HG03558 (cell line): Measurements from ENCODE around the gene SERPINB10.
"Not testable (repeated sequence)": the region's sequence is repeated elsewhere in the genome, so short reads cannot be mapped to it uniquely, and the experiment has no call there.

Source experiments
- ATAC-seq: cut with Tn5 transposase; IDR thresholded peaks from one replicate; pipeline ENCODE4 v1.9.1; 2021; ENCODE audit warnings: moderate number of reproducible peaks; ENCODE audit not compliant: unreplicated experiment; ENCODE audit errors: extremely low read depth

The SERPINB10 gene

DNA sequence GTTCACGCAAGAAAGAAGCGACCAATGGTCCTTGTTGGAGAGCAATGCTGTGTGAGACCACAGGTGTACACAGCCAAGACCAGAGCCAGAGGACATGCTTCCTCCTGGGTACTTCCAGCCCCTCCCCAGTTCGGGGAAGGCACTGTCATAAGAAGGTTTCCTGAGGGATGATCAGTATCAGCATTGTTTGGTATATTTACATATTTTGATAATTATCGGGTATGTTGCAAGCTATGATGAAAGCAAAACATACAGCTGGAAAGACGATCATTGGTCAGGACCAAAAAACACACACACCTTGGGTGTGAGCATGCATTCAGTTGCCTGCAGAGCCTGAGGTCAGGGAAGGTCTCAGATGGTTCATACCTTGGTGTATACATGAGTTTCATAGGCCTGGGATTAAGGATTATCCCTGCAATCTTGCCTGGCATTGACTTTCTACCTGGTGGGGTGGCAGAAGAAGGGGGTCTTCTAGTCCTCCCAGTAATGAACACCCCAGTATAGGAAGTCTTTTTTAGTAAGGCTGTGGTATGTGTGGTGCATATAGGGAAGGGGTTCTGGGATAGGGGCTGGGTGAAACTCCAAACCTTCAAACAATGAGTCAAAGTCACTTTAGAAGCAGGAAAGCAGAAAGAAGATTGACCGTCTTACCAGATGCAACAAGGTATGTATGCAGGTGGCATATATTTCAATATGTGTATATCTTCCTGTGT is 17.4 kb upstream of the SERPINB10 start:
- no peak for ATAC-seq

- ATAC-seq = no peak
These were observed 16.8 kb upstream of the SERPINB10 start for GRCh38 chr18:63890950-63891304.

DNA sequence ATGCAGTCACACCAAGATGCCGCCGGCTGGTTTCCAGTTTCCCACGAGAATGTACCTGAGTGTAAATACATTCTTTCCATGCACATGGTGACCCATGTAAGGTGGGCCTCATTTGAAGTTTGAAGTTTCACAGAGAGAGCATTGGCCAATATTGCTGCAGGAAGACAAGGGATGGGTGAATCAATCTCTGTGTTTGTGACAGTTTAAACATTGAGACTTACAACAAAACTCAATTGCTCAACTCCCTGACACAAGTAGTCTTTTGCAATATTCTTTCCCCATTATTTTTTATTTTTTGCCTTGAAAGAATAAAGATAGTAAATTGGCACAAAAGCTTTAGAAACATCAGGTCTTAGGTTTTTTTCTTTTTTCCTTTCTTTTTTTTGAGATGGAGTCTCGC is 15.2 kb upstream of the SERPINB10 start:
- ATAC-seq = no peak

GRCh38 chr18:63894106-63894772 is 13.5 kb upstream of the SERPINB10 start:
- no peak for ATAC-seq

DNA sequence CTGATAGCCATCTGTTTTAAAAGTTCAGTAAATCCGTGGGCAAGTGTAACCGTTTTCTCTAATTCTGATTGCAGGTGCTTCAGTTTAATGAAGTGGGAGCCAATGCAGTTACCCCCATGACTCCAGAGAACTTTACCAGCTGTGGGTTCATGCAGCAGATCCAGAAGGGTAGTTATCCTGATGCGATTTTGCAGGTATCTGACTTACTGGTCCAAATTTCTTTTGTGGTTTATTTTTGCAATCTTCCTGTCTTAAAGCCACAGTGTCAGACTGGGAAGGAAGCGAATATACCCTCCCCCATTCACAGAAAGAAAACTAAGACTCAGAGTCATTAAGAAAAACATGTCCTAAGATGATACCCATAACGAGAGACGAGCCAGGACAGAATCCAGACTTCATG is 12.6 kb upstream of the SERPINB10 start:
- no peak for ATAC-seq

DNA sequence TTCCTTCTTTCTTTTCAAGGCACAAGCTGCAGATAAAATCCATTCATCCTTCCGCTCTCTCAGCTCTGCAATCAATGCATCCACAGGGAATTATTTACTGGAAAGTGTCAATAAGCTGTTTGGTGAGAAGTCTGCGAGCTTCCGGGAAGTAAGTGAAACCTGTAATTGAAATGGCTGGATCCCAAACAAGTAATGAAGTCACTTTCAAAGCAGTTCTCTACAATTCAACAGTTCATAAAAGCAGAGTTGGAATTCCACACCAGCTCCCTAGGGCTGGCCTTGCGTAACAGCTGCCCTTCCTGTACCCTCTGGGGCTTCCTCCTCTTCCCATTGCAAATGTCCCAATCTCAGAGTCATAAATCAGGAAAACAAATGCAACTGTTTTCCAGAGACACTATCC is 10.7 kb upstream of the SERPINB10 start:
- no peak for ATAC-seq

DNA sequence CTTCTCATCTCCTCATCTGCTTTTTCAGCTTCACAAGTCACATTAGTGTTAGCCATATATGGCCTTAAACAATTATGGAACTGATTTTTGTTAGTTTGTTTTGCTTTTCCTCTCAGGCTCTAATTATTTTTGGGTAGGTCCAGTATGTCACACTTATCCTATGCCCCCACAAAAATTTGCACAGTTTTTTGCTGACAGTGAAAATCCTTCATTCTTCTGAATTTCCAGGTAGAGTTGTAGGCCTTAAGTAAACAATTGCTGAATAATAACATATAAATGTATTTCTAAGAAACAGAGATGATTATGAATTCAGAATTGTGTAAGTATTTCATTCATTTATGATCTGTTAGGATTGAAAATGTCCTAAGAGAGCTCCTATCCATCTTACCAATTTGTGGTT is 8.6 kb upstream of the SERPINB10 start:
- ATAC-seq = no peak

DNA sequence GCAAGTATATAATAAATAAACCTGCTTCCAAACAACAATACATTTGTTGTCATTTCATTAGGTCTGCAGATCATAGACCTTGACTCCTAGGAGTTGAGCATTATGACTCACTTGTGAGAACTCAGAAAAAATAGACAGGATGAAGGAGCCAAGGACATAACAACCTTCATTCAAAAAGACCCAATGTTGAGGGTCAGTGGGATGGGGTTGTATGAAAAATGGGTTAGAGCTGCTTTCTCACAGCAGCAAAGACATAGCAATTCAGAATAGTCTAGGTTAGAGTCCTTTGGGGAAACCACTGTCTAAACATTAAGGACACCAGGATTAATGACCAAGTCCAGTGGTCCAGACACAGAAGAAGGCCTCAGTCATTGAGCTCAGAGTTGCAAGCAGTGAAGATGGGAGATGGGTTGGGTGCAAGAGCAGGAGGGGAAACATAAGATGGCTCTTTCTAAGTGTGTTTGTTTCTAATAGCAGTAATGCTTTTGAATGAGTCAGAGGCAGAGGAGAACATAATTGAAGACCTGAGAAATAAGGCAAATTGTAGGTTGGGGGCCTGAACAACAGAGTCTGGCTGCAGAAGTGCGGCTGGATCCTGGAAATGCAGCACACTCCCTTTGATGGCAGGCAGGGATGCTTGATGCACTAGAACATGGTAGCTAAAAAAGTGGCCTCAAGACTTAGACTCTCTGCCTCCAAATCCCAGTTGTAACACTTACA is 3.7 kb upstream of the SERPINB10 start:
- ATAC-seq = no peak

DNA sequence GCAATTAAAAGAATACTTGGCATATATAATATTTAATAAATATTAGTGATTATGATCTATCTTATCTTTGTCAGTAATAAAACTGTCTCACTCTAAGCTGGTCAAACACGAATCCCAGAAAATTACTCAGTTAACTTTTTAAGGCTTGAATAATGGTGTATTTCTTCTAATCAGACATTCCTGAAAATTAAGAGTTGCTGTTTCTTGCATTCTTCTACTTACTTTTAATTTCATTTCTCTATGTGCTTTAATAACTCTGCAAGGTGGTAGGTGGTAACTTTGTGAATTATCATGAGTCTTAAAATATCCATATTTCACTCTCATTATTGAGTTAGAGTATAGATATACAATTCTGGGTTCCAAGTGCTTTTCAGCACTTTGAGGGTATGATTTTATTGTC is 3.1 kb upstream of the SERPINB10 start:
- ATAC-seq = no peak

DNA sequence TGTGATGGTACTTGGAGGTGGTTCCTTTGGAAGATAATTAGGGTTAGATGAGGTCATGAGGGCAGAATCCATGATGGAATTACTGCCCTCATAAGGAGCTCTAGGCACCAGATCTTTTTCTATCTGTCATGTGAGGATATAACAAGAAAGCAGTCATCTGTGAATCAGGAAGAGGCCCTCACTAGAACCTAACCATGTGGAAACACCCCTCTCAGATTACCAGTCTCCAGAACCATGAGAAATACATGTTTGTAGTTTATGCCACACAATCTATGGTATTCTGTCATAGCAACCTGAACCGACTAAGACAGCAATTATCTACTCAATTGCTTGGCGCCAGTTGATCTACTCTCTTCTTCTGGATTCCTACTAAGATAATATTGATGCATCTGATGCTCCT is 2.4 kb upstream of the SERPINB10 start:
- ATAC-seq = no peak

DNA sequence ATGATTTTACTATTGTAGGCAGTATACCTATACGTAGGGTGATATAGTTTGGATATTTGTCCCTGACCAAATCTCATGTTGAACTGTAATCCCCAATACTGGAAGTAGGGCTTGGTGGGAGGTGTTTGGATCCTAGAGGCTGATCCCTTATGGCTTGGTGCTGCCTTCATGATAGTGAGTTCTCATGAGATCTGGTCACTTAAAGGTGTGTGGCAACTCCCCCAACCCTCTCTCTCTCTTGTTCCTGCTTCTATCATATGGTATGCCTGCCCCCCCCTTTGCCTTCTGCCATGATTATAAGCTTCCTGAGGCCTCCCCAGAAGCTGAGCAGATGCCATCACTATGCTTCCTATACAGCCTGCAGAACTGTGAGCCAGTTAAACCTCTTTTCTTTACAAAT is 1.7 kb upstream of the SERPINB10 start:
- no peak for ATAC-seq

GRCh38 chr18:63908858-63909257 is 1.1 kb downstream of the SERPINB10 start:
- no peak for ATAC-seq

GRCh38 chr18:63909870-63910269 is 2.1 kb downstream of the SERPINB10 start:
- no peak for ATAC-seq

GRCh38 chr18:63917817-63918216 is 10.1 kb downstream of the SERPINB10 start:
- ATAC-seq = no peak

DNA sequence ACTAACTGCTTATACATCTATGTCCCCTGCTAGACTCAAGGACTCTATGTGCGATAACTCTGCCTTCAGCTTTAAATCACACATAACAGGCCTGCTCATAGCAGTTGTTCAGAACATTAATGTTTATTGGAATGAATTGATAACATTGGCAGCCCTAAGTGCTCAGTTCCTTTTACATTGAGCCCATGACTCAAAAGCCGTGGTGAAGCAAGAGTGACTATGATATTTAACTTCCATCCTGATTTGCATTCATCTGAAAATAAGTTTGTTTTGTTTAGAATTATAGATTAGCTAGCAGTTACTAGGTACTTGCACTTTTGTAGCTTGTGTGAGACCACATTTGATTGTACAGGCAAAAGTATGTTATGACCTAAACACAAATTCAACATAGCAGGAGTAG is 14.3 kb downstream of the SERPINB10 start:
- ATAC-seq = no peak

GRCh38 chr18:63924551-63924950 is 16.8 kb downstream of the SERPINB10 start:
- ATAC-seq = no peak

GRCh38 chr18:63928331-63928730 is 20.6 kb downstream of the SERPINB10 start:
- ATAC-seq = no peak

DNA sequence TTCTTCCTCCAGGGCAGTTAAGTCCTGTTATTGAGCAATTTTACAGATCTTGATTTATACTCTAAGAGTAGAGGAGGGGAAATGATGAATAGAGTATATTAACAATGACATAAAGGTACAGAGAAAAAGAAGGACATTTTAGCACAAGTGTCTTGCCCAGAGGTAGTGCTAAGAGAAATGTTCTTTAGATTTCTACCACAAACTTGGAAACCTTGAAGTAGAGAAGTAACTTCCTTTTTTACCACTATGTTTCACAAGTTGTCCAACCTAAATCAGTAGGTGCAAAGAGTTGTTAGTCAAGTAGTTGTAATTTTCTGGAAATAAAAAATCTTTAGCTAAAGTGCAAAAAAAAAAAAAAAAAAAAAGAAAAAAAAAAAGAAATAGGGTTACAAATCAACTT is 21.6 kb downstream of the SERPINB10 start:
- not testable (repeated sequence) for ATAC-seq

DNA sequence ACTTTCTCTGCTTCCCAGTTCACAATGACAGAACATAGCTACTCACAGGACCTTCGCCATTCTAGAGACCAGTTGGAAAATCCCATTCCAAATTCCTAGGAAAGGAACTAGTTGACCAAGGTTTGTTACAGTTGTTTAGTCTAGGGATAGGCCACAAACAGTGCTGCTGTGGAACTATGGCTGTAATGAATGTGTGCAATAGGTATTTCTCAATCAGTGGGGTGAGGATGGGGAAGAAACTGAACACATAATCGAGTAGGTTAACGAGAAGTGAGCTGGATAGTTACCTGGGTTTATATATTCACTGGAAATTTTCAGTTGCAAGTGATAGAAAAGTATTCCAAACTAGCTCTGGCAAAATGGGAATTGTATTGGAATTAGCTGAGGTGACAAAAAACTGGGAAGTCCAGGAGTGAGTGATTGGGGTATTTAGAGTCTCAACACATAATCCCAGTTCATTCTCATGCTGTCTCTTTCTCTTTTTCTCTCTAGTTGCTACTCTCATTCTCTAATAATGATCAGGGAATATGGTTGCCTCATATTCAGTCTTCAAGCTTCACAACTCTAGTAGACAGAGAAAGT is 23.1 kb downstream of the SERPINB10 start:
- no peak for ATAC-seq

DNA sequence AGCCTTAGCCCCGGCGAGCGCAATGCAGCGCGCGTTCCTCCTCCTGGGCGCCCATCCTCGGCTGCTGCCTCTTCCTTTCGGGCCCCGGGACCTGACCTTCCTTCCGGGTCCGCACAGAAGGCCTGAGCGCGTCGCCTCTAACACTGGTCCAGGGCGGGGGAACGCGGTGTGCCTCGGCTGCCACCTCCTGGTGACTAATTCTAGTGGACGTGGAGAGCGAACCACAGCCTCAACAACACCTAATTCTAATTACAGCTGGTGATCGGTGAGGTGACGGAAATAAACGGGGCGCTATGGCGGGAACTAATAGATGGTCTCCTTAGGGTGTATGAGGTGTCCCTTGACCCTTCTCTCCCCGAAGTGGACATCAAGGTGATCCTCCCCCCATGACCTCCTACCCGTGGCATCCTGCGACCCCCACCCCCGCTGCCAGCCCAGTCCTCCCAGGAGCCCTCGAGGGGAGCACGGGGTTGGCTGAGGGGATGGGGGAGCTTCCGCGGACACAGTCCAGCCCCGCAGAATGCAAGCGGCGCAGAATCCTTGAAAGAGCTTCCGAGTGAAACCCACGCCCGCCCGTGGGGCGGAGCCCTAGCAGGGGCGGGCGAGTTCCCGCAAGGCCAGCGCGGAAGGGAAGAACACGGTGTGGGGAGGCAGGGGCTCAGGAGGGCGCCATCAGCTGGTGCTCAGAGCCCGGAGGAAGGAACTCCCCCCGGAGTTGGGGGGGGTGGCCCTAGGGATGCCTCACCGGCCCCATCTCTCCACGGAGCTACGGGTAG is 28.6 kb downstream of the SERPINB10 start:
- ATAC-seq = peak; percentile 93
